ENCODE measurements around the gene DNAJC5.
"Not testable (repeated sequence)": the region's sequence is repeated elsewhere in the genome, so short reads cannot be mapped to it uniquely, and the experiment has no call there.

GRCh38 chr20:63929473-63929883 lies 34.6 kb downstream of the DNAJC5 start:
- not testable (repeated sequence) for TF ChIP-seq CTCF (optimal IDR thresholded peaks at IDR 0.05 in 1 of 3, IDR thresholded peaks at IDR 0.05 in 1 of 3, conservative IDR thresholded peaks at IDR 0.05 in 1 of 3; ENCODE audit: extremely low read depth in 1 of 3, insufficient read depth in 2 of 3, low read length in 3 of 3); EZH2 (IDR thresholded peaks at IDR 0.05; ENCODE audit: low read length)
